Measurements from ENCODE around the gene LINC00632.

Gene LINC00632

GRCh38 chrX:140733766-140734342 is 24.3 kb downstream of the LINC00632 start:
- Histone ChIP-seq H4K20me1 (no peaks in the 10 kb centered on the region; a peak in 1 of 22 replicates), H3K4me3 (no peak overlapping the region), H3K9ac (no peak overlapping the region), H3K27ac (no peak overlapping the region), H3K9me3 (replicated peaks in 1 of 11) (no peaks in the 10 kb centered on the region), H3K27me3 (peaks cover 36 to 80% (median 64%) of the 10 kb centered on the region in 11 experiments), H3K36me3 (no peaks in the 10 kb centered on the region), H3K4me1 (no peaks in the 10 kb centered on the region), H3K4me2 (no peak overlapping the region)
- TF ChIP-seq Cebpa-rat (IDR thresholded peaks at IDR 0.05) = 0 out of 22 replicates have a peak, but pooled peaks of 1 of the 11 experiments have one; percentile 11

- Histone ChIP-seq H3K36me3 (no peaks in the 10 kb centered on the region), H3K27ac (no peak overlapping the region), H3K27me3 (peaks cover 76 to 96% (median 94%) of the 10 kb centered on the region in 11 experiments), H3K9me3 (replicated peaks in 1 of 11) (no peaks in the 10 kb centered on the region), H3K9ac (no peak overlapping the region), H4K20me1 (no peaks in the 10 kb centered on the region; a peak in 1 of 22 replicates), H3K4me1 (no peaks in the 10 kb centered on the region), H3K4me2 (no peak overlapping the region), H3K4me3 (no peak overlapping the region)
- no peak for TF ChIP-seq Cebpa-rat (IDR thresholded peaks at IDR 0.05)
Observed at GRCh38 chrX:140744085-140744484, 34.5 kb downstream of the LINC00632 start.

- Histone ChIP-seq H3K4me1 (0 out of 20 replicates have a peak, but pooled peaks cover 0 to 4% (median 0%) of the 10 kb centered on the region in 10 experiments), H3K27me3 (peaks cover 67 to 95% (median 88%) of the 10 kb centered on the region in 11 experiments), H3K27ac (no peak overlapping the region), H3K36me3 (no peaks in the 10 kb centered on the region), H3K9me3 (replicated peaks in 1 of 11) (no peaks in the 10 kb centered on the region), H3K4me2 (no peak overlapping the region), H3K4me3 (no peak overlapping the region), H4K20me1 (no peaks in the 10 kb centered on the region; a peak in 1 of 22 replicates), H3K9ac (no peak overlapping the region)
- no peak for TF ChIP-seq Cebpa-rat (IDR thresholded peaks at IDR 0.05)
Observed at GRCh38 chrX:140756941-140757340, 47.4 kb downstream of the LINC00632 start.

- Histone ChIP-seq H3K27me3 (peaks cover 62 to 94% (median 83%) of the 10 kb centered on the region in 11 experiments), H3K4me2 (no peak overlapping the region), H4K20me1 (no peaks in the 10 kb centered on the region; a peak in 2 of 22 replicates), H3K9me3 (replicated peaks in 1 of 11) (no peaks in the 10 kb centered on the region), H3K4me1 (peaks cover 0 to 10% (median 0%) of the 10 kb centered on the region in 10 experiments; a peak in 1 of 20 replicates), H3K4me3 (no peak overlapping the region), H3K36me3 (no peaks in the 10 kb centered on the region), H3K9ac (no peak overlapping the region), H3K27ac (no peak overlapping the region)
- TF ChIP-seq Cebpa-rat (IDR thresholded peaks at IDR 0.05) = no peak
Observed at GRCh38 chrX:140762061-140762460, 52.5 kb downstream of the LINC00632 start.

- Histone ChIP-seq H4K20me1 (no peaks in the 10 kb centered on the region; a peak in 2 of 22 replicates), H3K4me1 (peaks cover 0 to 10% (median 0%) of the 10 kb centered on the region in 10 experiments; a peak in 1 of 20 replicates), H3K4me3 (peak overlapping the region; percentile 22 to 59 (median 46); a peak in 18 of 20 replicates), H3K27me3 (peaks cover 70 to 93% (median 84%) of the 10 kb centered on the region in 11 experiments), H3K9ac (peak overlapping the region; percentile 5 to 66 (median 41); a peak in 11 of 22 replicates), H3K9me3 (replicated peaks in 1 of 11) (no peaks in the 10 kb centered on the region), H3K36me3 (no peaks in the 10 kb centered on the region), H3K27ac (peak overlapping the region in 1 of 11 experiments; percentile 49; a peak in 2 of 22 replicates), H3K4me2 (peak overlapping the region; percentile 52 to 81 (median 71))
- no peak for TF ChIP-seq Cebpa-rat (IDR thresholded peaks at IDR 0.05)
Observed at GRCh38 chrX:140764401-140764919, 54.9 kb downstream of the LINC00632 start.

GRCh38 chrX:140765043-140765784 is 55.7 kb downstream of the LINC00632 start:
- Histone ChIP-seq H3K27me3 (peaks cover 71 to 91% (median 84%) of the 10 kb centered on the region in 11 experiments), H3K9ac (peak overlapping the region in 3 of 11 experiments; percentile 5 to 66 (median 41); a peak in 4 of 22 replicates), H3K4me3 (peak overlapping the region in 6 of 10 experiments; percentile 22 to 59 (median 47); a peak in 7 of 20 replicates), H3K4me2 (peak overlapping the region in 10 of 11 experiments; percentile 52 to 81 (median 70); a peak in 20 of 22 replicates), H3K4me1 (peaks cover 0 to 10% (median 0%) of the 10 kb centered on the region in 10 experiments; a peak in 1 of 20 replicates), H4K20me1 (no peaks in the 10 kb centered on the region; a peak in 2 of 22 replicates), H3K27ac (peak overlapping the region in 1 of 11 experiments; percentile 49; a peak in 1 of 22 replicates), H3K9me3 (replicated peaks in 1 of 11) (no peaks in the 10 kb centered on the region), H3K36me3 (no peaks in the 10 kb centered on the region)
- no peak for TF ChIP-seq Cebpa-rat (IDR thresholded peaks at IDR 0.05)

DNA sequence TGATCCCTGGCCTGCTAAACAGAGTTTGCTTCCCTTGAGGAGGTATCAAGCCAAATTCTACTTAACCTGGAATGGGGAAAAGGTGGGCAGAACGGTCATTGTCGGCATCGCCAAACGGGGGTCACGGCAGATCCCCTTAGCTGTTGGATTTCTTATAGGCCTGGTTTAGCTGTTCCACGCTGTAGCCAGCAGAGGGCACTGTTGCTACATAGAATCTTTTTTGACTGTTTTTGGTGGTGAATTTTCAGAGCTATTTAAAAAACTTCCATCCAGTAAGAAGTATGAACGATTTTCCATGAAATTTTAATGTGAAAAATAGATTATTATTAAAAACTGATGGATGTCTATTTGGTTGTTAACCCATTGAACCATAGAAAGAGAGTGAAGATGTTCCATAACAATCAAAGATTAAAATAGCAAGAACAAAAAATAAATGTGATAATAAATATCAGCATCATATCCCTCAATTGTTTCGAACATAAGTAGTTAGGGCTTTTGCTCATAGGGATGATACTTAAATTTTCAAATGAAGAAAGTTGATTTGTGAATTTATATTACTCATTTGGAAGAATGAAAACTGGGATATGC is 56.6 kb downstream of the LINC00632 start:
- Histone ChIP-seq H3K36me3 (no peaks in the 10 kb centered on the region), H4K20me1 (no peaks in the 10 kb centered on the region; a peak in 2 of 22 replicates), H3K9me3 (replicated peaks in 1 of 11) (no peaks in the 10 kb centered on the region), H3K9ac (no peak overlapping the region), H3K4me1 (peaks cover 0 to 10% (median 0%) of the 10 kb centered on the region in 10 experiments; a peak in 1 of 20 replicates), H3K4me3 (no peak overlapping the region), H3K27ac (no peak overlapping the region), H3K4me2 (no peak overlapping the region), H3K27me3 (peaks cover 63 to 91% (median 82%) of the 10 kb centered on the region in 11 experiments)
- TF ChIP-seq Cebpa-rat (IDR thresholded peaks at IDR 0.05) = no peak

DNA sequence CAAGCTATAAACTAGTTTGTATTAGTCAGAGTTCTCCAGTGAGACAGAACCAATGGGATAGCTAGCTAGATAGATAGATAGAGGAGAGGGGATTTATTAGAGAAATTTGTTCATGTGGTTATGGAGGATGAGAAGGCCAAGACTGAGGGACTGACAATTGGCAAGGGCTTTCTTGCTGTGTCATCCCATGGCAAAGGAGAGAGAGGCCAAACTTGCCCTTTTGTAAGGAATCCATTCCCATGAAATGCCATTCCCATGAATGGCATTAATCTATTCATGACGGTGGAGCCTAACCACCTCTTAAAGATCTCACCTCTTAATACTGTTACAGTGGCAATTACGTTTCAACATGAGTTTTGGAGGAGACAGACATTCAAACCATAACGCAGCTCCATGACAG is 58.1 kb downstream of the LINC00632 start:
- no peak overlapping the region for H3K4me3 ChIP-seq
- peaks cover 55 to 86% (median 76%) of the 10 kb centered on the region in 11 experiments for H3K27me3 ChIP-seq
- no peaks in the 10 kb centered on the region for H3K9me3 ChIP-seq (replicated peaks in 1 of 11)
- no peak for TF ChIP-seq Cebpa-rat (IDR thresholded peaks at IDR 0.05)
- H4K20me1 ChIP-seq = no peaks in the 10 kb centered on the region; a peak in 1 of 22 replicates
- H3K4me2 ChIP-seq = no peak overlapping the region
- H3K9ac ChIP-seq = no peak overlapping the region
- peaks cover 0 to 6% (median 0%) of the 10 kb centered on the region in 10 experiments; a peak in 1 of 20 replicates for H3K4me1 ChIP-seq
- H3K36me3 ChIP-seq = no peaks in the 10 kb centered on the region
- H3K27ac ChIP-seq = no peak overlapping the region

Measured in BLaER1 treated with 17β-estradiol and CSF1 and Interleukin-3, amounts not matched to agents 10 nM and 100 nM (cell line).